HepG2 (cell line): Measurements from ENCODE around the gene BLOC1S4. TPM values are rescaled to one million over a fixed set of nuclear protein-coding genes. Genes with fewer than 3 reads are reported as not detected.
A peak's percentile ranks its signal among the peaks of the same experiment; 100 is the strongest.

ENCODE experiments used
- ATM ChIP-seq: fragments of 450-650 bp; IDR thresholded peaks from 2 replicates; pipeline ENCODE4 v1.7.1; 2017; ENCODE audit warnings: mild to moderate bottlenecking, borderline replicate concordance
- GATAD1 ChIP-seq: IDR thresholded peaks from 2 replicates; pipeline ENCODE4 v1.6.1; 2016; ENCODE audit warnings: missing genetic modification reagents, missing compliant biosample characterization
- MAFG ChIP-seq: sonication (generic); formaldehyde crosslinking; IDR thresholded peaks from 2 replicates; pipeline ENCODE4 v1.5.1; 2020; ENCODE audit warnings: mild to moderate bottlenecking, missing genetic modification reagents
- MAZ ChIP-seq, 2 experiments: sonication (generic) in 1 of 2; formaldehyde crosslinking in 1 of 2; IDR thresholded peaks; 2 replicates each; pipeline versions ENCODE4 v1.5.0 to v1.6.1; 2012 to 2020; ENCODE audit warnings: low read depth in 2 of 2, mild to moderate bottlenecking in 2 of 2, borderline replicate concordance in 1 of 2, improper control_type of control experiment in 1 of 2, low read length in 1 of 2, missing genetic modification reagents in 1 of 2, moderate library complexity in 1 of 2
- MTA1 ChIP-seq: sonication (generic); formaldehyde crosslinking; IDR thresholded peaks from 2 replicates; pipeline ENCODE4 v1.4.0; 2020; ENCODE audit warnings: missing genetic modification reagents, mild to moderate bottlenecking, borderline replicate concordance
- REXO4 ChIP-seq: sonication (generic); formaldehyde crosslinking; IDR thresholded peaks from 2 replicates; pipeline ENCODE4 v1.8.0; 2022; ENCODE audit warnings: missing genetic modification reagents, mild to moderate bottlenecking, borderline replicate concordance
- RXRA ChIP-seq: sonication (generic); formaldehyde crosslinking; IDR thresholded peaks from 2 replicates; pipeline ENCODE4 v1.5.1; 2020; ENCODE audit warnings: missing genetic modification reagents
- RXRB ChIP-seq: IDR thresholded peaks from 2 replicates; pipeline ENCODE4 v1.6.1; 2016; ENCODE audit warnings: borderline replicate concordance, missing genetic modification reagents, missing compliant biosample characterization
- SALL1 ChIP-seq: sonication (generic); formaldehyde crosslinking; IDR thresholded peaks from 2 replicates; pipeline ENCODE4 v1.8.0; 2022; ENCODE audit warnings: mild to moderate bottlenecking, missing genetic modification reagents
- ZMAT3 ChIP-seq: sonication (generic); formaldehyde crosslinking; conservative IDR thresholded peaks from 2 replicates; pipeline ENCODE4 v1.7.0; 2021; ENCODE audit warnings: missing genetic modification reagents
- ZNF253 ChIP-seq: sonication (generic); formaldehyde crosslinking; IDR thresholded peaks from 2 replicates; pipeline ENCODE4 v1.8.0; 2022; ENCODE audit warnings: mild to moderate bottlenecking, missing genetic modification reagents, borderline replicate concordance
- ZNF256 ChIP-seq: sonication (generic); formaldehyde crosslinking; conservative IDR thresholded peaks from 2 replicates; pipeline ENCODE4 v1.4.0; 2020; ENCODE audit warnings: missing genetic modification reagents
- ZNF546 ChIP-seq: sonication (generic); formaldehyde crosslinking; conservative IDR thresholded peaks from 2 replicates; pipeline ENCODE4 v1.8.1; 2023; ENCODE audit warnings: mild to moderate bottlenecking, missing genetic modification reagents
- ZNF720 ChIP-seq: sonication (generic); formaldehyde crosslinking; IDR thresholded peaks from 2 replicates; pipeline ENCODE4 v1.4.0; 2020; ENCODE audit warnings: missing genetic modification reagents
- ZNF792 ChIP-seq: IDR thresholded peaks from 2 replicates; pipeline ENCODE4 v1.6.1; 2016
- polyA plus RNA-seq, 8 experiments: library from polyadenylated mRNA; depleted of rRNA in 3 of 8; stranded (reverse) in 7 of 8; unstranded in 1 of 8; fragments of >200 nt; fragmentation: Illumina TruSeq in 4 of 8; extraction: Trizol in 4 of 8; gene quantifications; 2 replicates each; pipeline versions ENCODE4 v1.2.1 to v1.2.3, GENCODE V29; 2011 to 2016; ENCODE audit warnings: low read depth in 4 of 8, missing spikeins in 1 of 8, mixed read lengths in 1 of 8; ENCODE audit not compliant: insufficient read depth in 1 of 8
- total RNA-seq, 5 experiments: library from RNA; depleted of rRNA; stranded (reverse); fragments of >200 nt; fragmentation: Illumina TruSeq; extraction: Trizol; gene quantifications; 2 replicates each; pipeline ENCODE4 v1.2.3, GENCODE V29; 2016; ENCODE audit warnings: low read depth in 1 of 5
- TF ChIP-seq, protein P1 (sequence below): sonication (generic); formaldehyde crosslinking; IDR thresholded peaks from 2 replicates; pipeline ENCODE4 v1.4.0; 2020; ENCODE audit warnings: mild to moderate bottlenecking, missing genetic modification reagents
- TF ChIP-seq, protein P2 (sequence below): sonication (generic); formaldehyde crosslinking; IDR thresholded peaks from 2 replicates; pipeline ENCODE4 v1.4.0; 2020; ENCODE audit warnings: mild to moderate bottlenecking, missing genetic modification reagents
- TF ChIP-seq, protein P3 (sequence below), 2 experiments: fragments of 450-650 bp in 1 of 2; sonication (generic) in 1 of 2; formaldehyde crosslinking; IDR thresholded peaks; 2 replicates each; pipeline versions ENCODE4 v1.5.0 to v1.8.0; 2020 to 2022; ENCODE audit warnings: mild to moderate bottlenecking in 1 of 2, missing genetic modification reagents in 1 of 2
- TF ChIP-seq, protein P4 (sequence below): sonication (generic); formaldehyde crosslinking; conservative IDR thresholded peaks from 2 replicates; pipeline ENCODE4 v1.4.0; 2020; ENCODE audit warnings: missing genetic modification reagents

BLOC1S4 gene
- total and polyA plus RNA-seq, 2 of the 13 experiments (the other 11 are each of a cell fraction or from before 2014, with no cell fraction given): 15.5 to 20.9 TPM

DNA sequence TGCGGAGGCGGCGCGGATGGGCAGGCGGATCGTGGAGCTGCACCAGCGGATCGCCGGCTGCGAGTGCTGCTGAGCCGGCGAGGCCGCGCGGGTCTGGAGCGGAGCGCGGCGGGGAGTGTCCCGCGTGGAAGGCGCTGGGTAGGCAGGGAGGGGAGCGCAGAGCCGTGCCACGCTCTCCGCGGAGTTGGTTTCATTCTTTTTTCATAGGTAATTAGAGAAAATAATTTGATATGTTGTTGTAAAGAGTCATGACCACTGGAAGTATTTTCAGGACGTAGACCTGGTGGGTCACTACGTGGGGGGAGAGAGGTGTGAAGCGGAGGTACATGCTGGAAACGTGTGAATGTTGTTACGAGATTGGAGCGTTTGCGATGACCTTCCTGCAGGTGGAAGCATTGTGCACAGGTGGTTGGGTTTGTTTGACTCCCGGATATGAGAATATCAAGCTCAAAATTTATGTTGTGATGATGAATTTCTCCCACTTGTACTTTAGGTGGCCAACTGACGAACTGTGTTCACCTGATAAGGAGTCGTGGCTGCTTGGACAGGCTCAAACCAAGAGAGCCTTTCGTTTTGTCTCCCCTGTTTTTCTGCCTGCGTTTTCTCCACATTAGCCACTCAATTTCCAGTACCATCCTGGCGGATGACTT is 41.3 kb upstream of the BLOC1S4 start (continued):
- TF ChIP-seq, protein P1, sequence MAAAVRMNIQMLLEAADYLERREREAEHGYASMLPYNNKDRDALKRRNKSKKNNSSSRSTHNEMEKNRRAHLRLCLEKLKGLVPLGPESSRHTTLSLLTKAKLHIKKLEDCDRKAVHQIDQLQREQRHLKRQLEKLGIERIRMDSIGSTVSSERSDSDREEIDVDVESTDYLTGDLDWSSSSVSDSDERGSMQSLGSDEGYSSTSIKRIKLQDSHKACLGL: 0 out of 2 replicates have a peak, but pooled peaks have one; percentile 61
- TF ChIP-seq ZNF546 (CRISPR knock-in tag) (no peak), MAFG (no peak), ZNF253 (CRISPR knock-in tag) (no peak), ZNF792 (CRISPR knock-in tag) (0 out of 2 replicates have a peak, but pooled peaks have one; percentile 38), RXRA (CRISPR knock-in tag) (no peak; the same call in 1 of the 2 replicates), ZNF720 (CRISPR knock-in tag) (no peak), ZMAT3 (CRISPR knock-in tag) (no peak; the same call in 1 of the 2 replicates), ATM (no peak), ZNF256 (CRISPR knock-in tag) (no peak), MAZ (IDR thresholded peaks at IDR 0.05; ENCODE audit: borderline replicate concordance, low read depth, low read length) (peak; percentile 15; the same call in 1 of the 2 replicates), MAZ (CRISPR knock-in tag; IDR thresholded peaks at IDR 0.05; ENCODE audit: low read depth) (no peak), RXRB (CRISPR knock-in tag) (no peak), GATAD1 (CRISPR knock-in tag) (0 out of 2 replicates have a peak, but pooled peaks have one; percentile 38), REXO4 (CRISPR knock-in tag) (no peak), SALL1 (CRISPR knock-in tag) (0 out of 2 replicates have a peak, but pooled peaks have one; percentile 40), MTA1 (CRISPR knock-in tag) (no peak)
- TF ChIP-seq, protein P2, sequence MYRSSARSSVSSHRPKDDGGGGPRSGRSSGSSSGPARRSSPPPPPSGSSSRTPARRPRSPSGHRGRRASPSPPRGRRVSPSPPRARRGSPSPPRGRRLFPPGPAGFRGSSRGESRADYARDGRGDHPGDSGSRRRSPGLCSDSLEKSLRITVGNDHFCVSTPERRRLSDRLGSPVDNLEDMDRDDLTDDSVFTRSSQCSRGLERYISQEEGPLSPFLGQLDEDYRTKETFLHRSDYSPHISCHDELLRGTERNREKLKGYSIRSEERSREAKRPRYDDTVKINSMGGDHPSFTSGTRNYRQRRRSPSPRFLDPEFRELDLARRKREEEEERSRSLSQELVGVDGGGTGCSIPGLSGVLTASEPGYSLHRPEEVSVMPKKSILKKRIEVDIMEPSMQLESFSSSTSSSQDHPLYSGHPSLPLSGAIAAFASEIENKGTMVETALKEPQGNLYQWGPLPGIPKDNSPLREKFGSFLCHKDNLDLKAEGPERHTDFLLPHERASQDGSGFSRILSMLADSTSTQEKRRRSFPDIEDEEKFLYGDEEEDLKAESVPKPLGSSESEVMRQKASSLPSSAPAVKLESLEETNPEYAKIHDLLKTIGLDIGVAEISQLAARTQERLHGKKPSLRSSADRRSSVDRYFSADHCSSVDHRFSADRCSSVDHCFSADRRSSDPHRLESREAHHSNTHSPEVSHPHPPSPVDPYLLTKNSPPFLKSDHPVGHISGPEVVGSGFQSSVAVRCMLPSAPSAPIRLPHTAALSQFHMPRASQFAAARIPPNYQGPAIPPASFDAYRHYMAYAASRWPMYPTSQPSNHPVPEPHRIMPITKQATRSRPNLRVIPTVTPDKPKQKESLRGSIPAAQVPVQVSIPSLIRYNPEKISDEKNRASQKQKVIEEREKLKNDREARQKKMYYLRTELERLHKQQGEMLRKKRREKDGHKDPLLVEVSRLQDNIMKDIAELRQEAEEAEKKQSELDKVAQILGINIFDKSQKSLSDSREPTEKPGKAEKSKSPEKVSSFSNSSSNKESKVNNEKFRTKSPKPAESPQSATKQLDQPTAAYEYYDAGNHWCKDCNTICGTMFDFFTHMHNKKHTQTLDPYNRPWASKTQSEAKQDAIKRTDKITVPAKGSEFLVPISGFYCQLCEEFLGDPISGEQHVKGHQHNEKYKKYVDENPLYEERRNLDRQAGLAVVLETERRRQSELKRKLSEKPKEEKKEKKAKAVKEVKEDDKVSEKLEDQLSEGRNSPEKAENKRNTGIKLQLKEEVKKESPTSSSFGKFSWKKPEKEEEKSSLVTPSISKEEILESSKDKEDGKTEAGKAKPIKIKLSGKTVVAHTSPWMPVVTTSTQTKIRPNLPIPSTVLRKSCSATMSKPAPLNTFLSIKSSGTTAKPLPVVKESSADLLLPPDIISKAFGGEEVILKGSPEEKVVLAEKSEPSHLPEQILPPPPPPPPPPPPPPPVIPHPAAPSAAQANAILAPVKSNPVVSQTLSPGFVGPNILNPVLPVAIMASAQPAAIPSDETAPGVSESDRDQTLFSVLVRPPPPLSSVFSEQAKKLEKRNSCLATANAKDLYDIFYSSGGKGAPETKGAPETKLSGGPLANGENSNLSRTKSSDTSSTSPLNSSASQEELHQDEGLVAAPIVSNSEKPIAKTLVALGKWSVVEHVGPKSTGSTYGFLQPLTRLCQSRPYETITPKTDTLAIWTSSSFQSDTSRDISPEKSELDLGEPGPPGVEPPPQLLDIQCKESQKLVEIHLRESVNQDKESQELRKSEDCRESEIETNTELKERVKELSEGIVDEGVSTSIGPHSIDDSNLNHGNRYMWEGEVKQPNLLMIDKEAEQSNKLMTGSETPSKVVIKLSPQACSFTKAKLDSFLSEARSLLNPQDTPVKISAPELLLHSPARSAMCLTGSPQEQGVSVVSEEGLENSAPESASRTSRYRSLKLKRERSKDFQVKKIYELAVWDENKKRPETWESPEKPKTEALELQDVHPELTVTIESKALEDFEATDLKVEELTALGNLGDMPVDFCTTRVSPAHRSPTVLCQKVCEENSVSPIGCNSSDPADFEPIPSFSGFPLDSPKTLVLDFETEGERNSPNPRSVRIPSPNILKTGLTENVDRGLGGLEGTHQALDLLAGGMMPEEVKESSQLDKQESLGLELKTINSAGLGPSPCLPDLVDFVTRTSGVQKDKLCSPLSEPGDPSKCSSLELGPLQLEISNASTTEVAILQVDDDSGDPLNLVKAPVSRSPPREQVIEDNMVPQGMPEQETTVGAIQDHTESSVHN (CRISPR knock-in tag): no peak
- TF ChIP-seq, protein P3, sequence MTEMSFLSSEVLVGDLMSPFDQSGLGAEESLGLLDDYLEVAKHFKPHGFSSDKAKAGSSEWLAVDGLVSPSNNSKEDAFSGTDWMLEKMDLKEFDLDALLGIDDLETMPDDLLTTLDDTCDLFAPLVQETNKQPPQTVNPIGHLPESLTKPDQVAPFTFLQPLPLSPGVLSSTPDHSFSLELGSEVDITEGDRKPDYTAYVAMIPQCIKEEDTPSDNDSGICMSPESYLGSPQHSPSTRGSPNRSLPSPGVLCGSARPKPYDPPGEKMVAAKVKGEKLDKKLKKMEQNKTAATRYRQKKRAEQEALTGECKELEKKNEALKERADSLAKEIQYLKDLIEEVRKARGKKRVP (CRISPR knock-in tag; IDR thresholded peaks at IDR 0.05): no peak
- TF ChIP-seq, protein P4, sequence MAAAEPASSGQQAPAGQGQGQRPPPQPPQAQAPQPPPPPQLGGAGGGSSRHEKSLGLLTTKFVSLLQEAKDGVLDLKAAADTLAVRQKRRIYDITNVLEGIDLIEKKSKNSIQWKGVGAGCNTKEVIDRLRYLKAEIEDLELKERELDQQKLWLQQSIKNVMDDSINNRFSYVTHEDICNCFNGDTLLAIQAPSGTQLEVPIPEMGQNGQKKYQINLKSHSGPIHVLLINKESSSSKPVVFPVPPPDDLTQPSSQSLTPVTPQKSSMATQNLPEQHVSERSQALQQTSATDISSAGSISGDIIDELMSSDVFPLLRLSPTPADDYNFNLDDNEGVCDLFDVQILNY (CRISPR knock-in tag): no peak
